ENCODE data around the gene CAPN2. TPM values are rescaled to one million over a fixed set of nuclear protein-coding genes. Genes with fewer than 3 reads are reported as not detected.
A peak's percentile ranks its signal among the peaks of the same experiment; 100 is the strongest.

Gene CAPN2
- total and polyA plus RNA-seq, 10 donors = 20.5 to 106 (median 82.0) TPM

- no peak overlapping the region for H3K4me3 ChIP-seq
- H3K36me3 ChIP-seq = no peaks in the 10 kb centered on the region
- TF ChIP-seq CTCF (IDR thresholded peaks at IDR 0.05 in 8 of 11, conservative IDR thresholded peaks at IDR 0.05 in 3 of 11) = no peak
- TF ChIP-seq POLR2AphosphoS5 (IDR thresholded peaks at IDR 0.05) = no peak
- TF ChIP-seq POLR2A (IDR thresholded peaks at IDR 0.05) = no peak
- intact Hi-C loops (cut with DNase I; ENCODE audit: low total_unique reads) = loop anchor here (5.0 to 10.0 kb wide), 2 partner anchors 37 to 134 kb away; partner anchors contain the start of gene TP53BP2
- peak overlapping the region in 1 of 8 donors; percentile 29 for H3K27ac ChIP-seq
- H3K4me1 ChIP-seq = peaks cover 28 to 79% (median 43%) of the 10 kb centered on the region in 6 donors
- no peak for DNase-seq
- whole genome bisulfite sequencing, 5 donors = 84 to 95% (median 92%) methylated on average over 12 of the region's 12 CpGs
- H3K9me3 ChIP-seq = no peaks in the 10 kb centered on the region
- no peaks in the 10 kb centered on the region for H3K27me3 ChIP-seq (replicated peaks in 1 of 7)
Measured at GRCh38 chr1:223710179-223711133, 1.9 kb upstream of the CAPN2 start.

DNA sequence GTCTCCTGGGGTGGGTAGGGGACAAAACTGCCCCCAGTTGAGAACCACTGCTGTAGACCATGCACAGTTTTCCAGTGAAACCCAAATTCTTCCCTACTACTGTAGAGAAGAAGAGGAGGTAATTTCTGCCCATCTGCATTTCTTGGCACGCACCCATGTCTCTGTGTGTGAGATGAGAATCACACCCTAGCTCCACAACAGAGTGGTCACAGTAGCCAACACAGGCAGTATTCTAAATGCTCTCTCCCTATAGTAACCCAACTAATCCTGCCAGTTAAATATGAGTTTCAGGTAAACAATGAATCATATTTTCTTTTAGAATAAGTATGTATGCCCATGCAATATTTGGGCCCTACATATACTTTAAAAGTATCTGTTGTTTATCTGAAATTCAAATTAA is 1.2 kb upstream of the CAPN2 start:
- H3K4me3 ChIP-seq = no peak overlapping the region
- no peaks in the 10 kb centered on the region for H3K27me3 ChIP-seq (replicated peaks in 1 of 7)
- TF ChIP-seq POLR2A (IDR thresholded peaks at IDR 0.05) (no peak), POLR2AphosphoS5 (IDR thresholded peaks at IDR 0.05) (no peak), CTCF (IDR thresholded peaks at IDR 0.05 in 8 of 11, conservative IDR thresholded peaks at IDR 0.05 in 3 of 11) (no peak)
- no peaks in the 10 kb centered on the region for H3K36me3 ChIP-seq
- DNase-seq = no peak
- WGBS, 5 donors = 94 to 100% (median 96%) methylated on average over 1 of the region's 1 CpG
- peak overlapping the region in 1 of 8 donors; percentile 29 for H3K27ac ChIP-seq
- intact Hi-C loops (cut with DNase I; ENCODE audit: low total_unique reads) = loop anchor here (5.0 to 10.0 kb wide), 2 partner anchors 36 to 134 kb away; partner anchors contain the start of gene TP53BP2
- H3K9me3 ChIP-seq = no peaks in the 10 kb centered on the region
- H3K4me1 ChIP-seq = peaks cover 35 to 79% (median 50%) of the 10 kb centered on the region in 6 donors

DNA sequence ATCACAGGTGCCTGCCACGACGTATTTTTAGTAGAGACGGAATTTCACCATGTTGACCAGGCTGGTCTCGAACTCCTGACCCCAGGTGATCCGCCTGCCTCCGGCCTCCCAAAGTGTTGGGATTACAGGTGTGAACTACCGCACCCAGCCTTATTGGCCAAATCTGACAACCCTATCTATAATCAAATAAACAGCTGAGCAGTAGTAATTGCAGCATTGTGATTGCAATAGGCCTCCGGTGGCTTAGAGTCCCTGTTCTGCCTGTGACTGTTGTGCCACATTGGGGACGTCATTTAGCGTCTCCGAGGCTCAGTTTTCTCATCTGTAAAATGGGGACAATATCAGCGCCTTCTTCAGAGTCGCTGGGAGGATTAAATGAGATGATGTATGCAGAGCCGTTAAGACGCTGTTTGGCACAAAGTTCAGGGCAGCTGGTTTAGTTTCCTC is 569 bp upstream of the CAPN2 start:
- Histone ChIP-seq H3K4me1 (peaks cover 41 to 79% (median 56%) of the 10 kb centered on the region in 6 donors), H3K9me3 (no peaks in the 10 kb centered on the region), H3K27ac (peak overlapping the region; percentile 79 to 97 (median 91)), H3K4me3 (peak overlapping the region in 7 of 8 donors; percentile 54 to 92 (median 71)), H3K36me3 (no peaks in the 10 kb centered on the region), H3K27me3 (replicated peaks in 1 of 7) (no peaks in the 10 kb centered on the region)
- no peak for DNase-seq
- TF ChIP-seq POLR2A (IDR thresholded peaks at IDR 0.05) = no peak
- TF ChIP-seq POLR2AphosphoS5 (IDR thresholded peaks at IDR 0.05) = no peak
- TF ChIP-seq CTCF (IDR thresholded peaks at IDR 0.05 in 8 of 11, conservative IDR thresholded peaks at IDR 0.05 in 3 of 11) = no peak
- WGBS, 5 donors = 63 to 81% (median 73%) methylated on average over 15 of the region's 15 CpGs
- intact Hi-C loops (cut with DNase I; ENCODE audit: low total_unique reads) = loop anchor here (5.0 to 10.0 kb wide), 2 partner anchors 36 to 133 kb away; partner anchors contain the start of gene TP53BP2

Measured in spleen (tissue), 11 donors.